SKM-1 treated with dmso at 0.1 percent for 144 hours (cell line): ENCODE measurements around the gene BICD1.

Experiments
- DNase-seq: peaks from one replicate; lab custom pipeline; 2025; ENCODE audit not compliant: unreplicated experiment; lab: John Stamatoyannopoulos, UW

Gene BICD1

GRCh38 chr12:32102234-32102633 is 4.4 kb upstream of the BICD1 start:
- no peak for DNase-seq

- no peak for DNase-seq
Measured at GRCh38 chr12:32104572-32105355, 1.9 kb upstream of the BICD1 start.

- no peak for DNase-seq
Measured at GRCh38 chr12:32105986-32106516, 596 bp upstream of the BICD1 start.

- DNase-seq: no peak
Measured at GRCh38 chr12:32107359-32108267, 966 bp downstream of the BICD1 start.

- DNase-seq: no peak
Measured at GRCh38 chr12:32108787-32109186, 2.1 kb downstream of the BICD1 start.

GRCh38 chr12:32110417-32110816 is 3.8 kb downstream of the BICD1 start:
- DNase-seq: no peak

GRCh38 chr12:32110942-32111341 is 4.3 kb downstream of the BICD1 start:
- no peak for DNase-seq

- DNase-seq: peak; percentile 27
Measured at GRCh38 chr12:32115404-32116104, 8.9 kb downstream of the BICD1 start.

- no peak for DNase-seq
Measured at GRCh38 chr12:32116897-32117296, 10.2 kb downstream of the BICD1 start.

- no peak for DNase-seq
Measured at GRCh38 chr12:32117316-32117715, 10.7 kb downstream of the BICD1 start.

GRCh38 chr12:32118806-32119205 is 12.2 kb downstream of the BICD1 start:
- DNase-seq: no peak

GRCh38 chr12:32120419-32120818 is 13.8 kb downstream of the BICD1 start:
- no peak for DNase-seq

GRCh38 chr12:32124637-32125036 is 18.0 kb downstream of the BICD1 start:
- DNase-seq: no peak

GRCh38 chr12:32125455-32126084 is 18.9 kb downstream of the BICD1 start:
- no peak for DNase-seq

- no peak for DNase-seq
Measured at GRCh38 chr12:32126720-32127119, 20.1 kb downstream of the BICD1 start.

- no peak for DNase-seq
Measured at GRCh38 chr12:32131666-32132065, 25.0 kb downstream of the BICD1 start.

- no peak for DNase-seq
Measured at GRCh38 chr12:32134101-32134888, 27.6 kb downstream of the BICD1 start.

- DNase-seq: no peak
Measured at GRCh38 chr12:32135967-32136366, 29.3 kb downstream of the BICD1 start.

- DNase-seq: no peak
Measured at GRCh38 chr12:32136404-32136803, 29.8 kb downstream of the BICD1 start.

- no peak for DNase-seq
Measured at GRCh38 chr12:32139064-32139421, 32.4 kb downstream of the BICD1 start.
